ENCODE data around the gene PTEN.
"Not testable (repeated sequence)": the region's sequence is repeated elsewhere in the genome, so short reads cannot be mapped to it uniquely, and the experiment has no call there.

The PTEN gene

DNA sequence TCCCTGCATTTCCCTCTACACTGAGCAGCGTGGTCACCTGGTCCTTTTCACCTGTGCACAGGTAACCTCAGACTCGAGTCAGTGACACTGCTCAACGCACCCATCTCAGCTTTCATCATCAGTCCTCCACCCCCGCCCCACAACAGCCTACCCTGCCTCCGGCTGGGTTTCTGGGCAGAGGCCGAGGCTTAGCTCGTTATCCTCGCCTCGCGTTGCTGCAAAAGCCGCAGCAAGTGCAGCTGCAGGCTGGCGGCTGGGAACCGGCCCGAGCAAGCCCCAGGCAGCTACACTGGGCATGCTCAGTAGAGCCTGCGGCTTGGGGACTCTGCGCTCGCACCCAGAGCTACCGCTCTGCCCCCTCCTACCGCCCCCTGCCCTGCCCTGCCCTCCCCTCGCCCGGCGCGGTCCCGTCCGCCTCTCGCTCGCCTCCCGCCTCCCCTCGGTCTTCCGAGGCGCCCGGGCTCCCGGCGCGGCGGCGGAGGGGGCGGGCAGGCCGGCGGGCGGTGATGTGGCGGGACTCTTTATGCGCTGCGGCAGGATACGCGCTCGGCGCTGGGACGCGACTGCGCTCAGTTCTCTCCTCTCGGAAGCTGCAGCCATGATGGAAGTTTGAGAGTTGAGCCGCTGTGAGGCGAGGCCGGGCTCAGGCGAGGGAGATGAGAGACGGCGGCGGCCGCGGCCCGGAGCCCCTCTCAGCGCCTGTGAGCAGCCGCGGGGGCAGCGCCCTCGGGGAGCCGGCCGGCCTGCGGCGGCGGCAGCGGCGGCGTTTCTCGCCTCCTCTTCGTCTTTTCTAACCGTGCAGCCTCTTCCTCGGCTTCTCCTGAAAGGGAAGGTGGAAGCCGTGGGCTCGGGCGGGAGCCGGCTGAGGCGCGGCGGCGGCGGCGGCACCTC, at the start of gene PTEN, which contains the start of gene KLLN:
Gene PTEN (plus strand): TSS at position 573 of the 891 bp plus-strand sequence. CDS start 845 bp downstream, outside the sequence.
Gene KLLN (minus strand): TSS at position 481 of the 891 bp plus-strand sequence. CDS start 1,046 bp downstream, outside the sequence.
- peak; percentile 97 for DNase-seq (ENCODE audit: low read depth)

DNA sequence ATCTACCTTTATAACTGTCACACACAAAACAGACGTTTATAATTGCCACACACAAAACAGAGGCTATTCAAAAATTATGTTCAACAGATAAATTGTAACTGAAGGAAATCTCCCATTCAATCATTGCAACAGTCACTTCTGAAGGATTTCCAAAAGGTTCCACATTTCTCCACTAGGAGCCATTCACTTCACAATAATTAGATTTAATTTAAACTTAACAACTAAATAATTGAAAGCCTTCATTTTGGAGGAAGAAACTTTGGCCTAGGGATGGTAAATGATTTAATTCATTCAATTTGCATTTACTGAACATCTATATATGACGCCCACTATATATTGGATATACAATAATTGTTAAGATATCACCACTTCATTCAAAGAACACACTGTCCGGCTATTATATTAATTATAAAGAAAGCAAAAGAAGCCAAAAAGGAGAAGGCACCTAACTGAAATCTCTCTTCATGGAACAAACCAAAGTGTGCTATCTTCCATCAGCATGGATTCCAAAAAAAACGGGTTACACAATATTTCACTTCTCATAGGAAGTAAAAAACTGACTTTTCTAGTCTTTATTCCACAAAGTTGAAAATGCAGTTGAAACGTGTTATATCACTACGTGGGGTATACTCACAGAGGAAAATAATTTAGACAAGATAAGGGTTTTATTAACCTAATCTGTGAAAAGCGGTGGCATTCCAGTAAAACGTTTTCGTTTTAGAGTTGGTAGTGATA, 47.1 kb upstream of the PTEN start:
- no peak for DNase-seq (ENCODE audit: low read depth)

DNA sequence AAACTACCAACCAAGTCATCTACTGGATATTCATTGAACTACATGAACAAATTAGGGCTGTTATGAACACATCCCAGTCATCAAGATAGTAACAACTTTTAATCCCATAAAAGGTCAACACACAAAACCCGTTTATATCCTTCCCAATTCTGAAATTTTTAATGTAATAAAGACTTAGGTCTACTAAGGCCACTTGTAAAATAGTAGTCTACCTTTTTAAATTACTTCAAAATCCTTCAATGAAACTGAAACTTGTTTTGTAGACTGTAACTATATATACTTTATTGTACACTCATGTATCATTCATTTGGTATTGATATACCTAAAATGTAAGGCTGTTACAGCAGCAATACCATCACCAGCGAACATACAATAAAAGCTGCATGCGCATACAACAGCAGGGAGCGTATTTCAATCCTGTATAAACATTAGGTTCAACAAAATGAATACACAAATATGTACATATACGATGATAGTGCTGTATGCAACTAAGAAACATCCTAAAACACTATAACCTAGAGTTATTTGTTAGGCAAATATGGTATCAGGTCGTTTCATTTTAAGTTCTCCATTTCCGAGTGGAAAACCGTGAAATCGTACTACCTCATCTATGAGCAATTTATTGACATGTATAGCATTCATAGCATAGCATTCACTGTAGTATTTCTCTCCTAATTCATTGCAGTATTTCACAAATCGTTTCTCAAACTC, 46.4 kb upstream of the PTEN start:
- no peak for DNase-seq (ENCODE audit: low read depth)

DNA sequence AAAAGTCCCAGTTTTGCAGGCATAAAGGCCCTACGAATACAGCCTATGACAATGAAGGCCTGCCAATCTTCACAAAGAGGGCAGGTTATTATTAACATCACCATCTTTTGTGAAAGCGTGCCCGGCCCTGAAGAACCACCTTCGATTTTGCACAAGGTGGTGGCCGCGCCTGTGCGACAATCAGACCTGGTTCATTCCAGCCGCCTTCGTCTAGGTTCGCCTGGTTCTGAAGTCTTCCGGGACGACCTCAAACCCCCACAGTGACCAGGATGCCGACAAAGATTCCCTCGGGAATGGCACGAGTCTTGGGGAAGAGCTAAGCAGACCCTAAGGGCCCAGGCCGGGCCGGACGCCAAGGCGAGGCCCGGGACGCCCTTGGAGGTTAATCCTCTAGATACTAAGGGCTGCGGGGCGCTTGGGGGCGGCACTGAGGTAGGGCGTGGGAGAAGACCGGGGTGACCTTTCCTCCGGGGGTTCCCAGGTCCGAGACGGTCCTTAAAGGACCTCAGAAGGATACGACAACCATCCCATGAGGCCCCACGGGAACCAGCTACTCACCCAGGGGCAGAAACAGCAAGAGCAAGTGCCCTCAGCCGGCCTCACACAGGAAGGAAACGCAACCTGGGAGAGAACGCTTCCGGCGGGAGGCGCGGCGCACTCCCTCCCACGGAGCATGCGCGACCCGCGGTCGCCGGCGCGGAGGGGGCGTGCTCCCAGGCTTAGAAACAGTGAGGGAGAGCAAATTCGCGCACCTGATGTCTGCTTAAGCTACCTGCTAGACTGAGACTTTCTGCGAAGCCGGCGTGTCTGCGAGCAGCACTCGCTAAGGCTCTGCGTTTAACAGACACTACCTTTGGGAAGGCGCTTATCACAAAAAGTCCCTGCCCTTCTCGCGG, 45.6 kb upstream of the PTEN start, which contains the start of gene ATAD1:
Gene ATAD1 (minus strand): TSS at position 618 of the 896 bp plus-strand sequence. CDS start 3,627 bp downstream, outside the sequence.
- peak; percentile 79 for DNase-seq (ENCODE audit: low read depth)

DNA sequence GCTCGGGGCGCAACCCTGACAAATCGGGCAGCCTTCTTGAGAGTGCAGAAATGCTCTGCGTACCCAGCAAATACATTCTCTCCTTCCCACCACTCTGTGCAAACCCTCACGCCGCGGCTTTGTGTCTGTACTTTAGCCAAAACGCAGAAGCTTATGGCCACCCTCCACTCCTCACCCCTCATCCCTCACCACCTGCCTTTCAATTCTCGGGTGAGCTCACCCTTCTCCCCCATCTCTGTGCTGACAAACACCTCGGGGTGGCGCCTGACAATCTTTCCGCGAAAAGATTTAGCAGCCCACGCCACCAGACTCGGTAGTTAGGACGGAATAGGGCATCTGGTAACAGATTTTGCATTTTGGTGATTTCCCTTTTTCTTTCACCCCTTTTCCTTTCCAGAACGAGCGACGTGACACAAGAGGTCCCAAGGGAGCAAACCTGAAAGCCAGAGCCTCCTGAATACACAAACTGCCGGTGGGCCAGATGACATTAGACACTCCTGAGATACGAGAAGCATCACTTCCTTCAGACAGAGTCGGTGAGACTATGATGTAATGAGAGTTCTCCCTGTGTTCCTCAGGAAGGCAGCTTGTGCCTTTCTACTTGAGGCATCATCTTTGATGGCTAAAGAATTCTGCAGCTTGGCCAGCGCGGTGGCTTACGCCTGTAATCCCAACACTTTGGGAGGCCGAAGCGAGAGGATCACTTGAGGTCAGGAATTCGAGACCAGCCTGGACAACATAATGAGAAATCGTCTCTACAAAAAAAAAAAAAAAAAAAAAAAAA, 44.7 kb upstream of the PTEN start:
- no peak for DNase-seq (ENCODE audit: low read depth)

DNA sequence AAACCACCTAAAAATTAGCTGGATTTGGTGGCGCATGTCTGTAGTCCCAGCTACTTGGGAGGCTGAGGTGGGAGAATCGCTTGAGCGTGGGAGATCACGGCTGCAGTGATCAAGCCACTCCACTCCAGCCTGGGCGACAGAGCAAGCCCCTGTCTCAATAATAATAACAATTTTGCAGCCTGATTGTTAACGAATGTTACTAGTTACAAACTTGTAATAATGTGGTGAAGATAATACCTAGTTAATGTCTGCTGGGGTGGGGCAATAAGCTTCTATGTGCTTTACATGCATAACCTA, 44.2 kb upstream of the PTEN start:
- no peak for DNase-seq (ENCODE audit: low read depth)

DNA sequence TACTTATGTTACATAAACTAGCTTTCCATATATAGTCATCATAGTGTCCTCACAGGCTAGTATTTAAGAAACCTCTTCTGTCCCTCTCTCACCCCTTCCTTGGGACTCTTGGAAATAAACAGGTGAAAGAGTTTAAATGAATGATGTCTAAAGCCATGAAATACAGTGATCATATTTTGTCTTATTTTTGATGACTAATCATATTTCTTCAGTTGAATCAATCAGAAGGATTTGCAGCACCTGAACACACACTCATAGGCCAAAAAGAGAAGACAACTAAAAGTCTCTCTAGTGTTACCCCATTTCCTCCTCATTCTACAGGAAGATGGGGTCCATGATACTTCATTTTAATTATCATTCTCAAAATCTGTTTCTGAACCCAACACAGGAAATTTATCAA, 36.8 kb upstream of the PTEN start:
- no peak for DNase-seq (ENCODE audit: low read depth)

DNA sequence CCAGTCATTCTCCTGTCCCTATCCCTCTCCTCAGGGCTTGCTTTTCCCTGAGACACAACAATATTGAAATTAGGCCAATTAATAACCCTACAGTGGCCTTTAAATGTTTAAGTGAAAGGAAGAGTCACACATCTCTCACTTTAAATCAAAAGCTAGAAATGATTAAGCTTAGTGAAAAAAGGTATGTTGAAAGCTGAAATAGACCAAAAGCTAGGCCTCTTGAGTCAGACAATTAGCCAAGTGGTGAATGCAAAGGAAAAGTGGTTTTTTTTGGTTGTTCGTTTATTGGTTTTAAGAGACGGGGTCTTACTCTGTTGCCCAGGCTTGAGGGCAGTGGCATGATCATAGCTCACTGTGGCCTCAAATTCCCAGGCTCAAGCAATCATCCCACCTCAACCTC, 35.7 kb upstream of the PTEN start:
- DNase-seq (ENCODE audit: low read depth), result no peak

DNA sequence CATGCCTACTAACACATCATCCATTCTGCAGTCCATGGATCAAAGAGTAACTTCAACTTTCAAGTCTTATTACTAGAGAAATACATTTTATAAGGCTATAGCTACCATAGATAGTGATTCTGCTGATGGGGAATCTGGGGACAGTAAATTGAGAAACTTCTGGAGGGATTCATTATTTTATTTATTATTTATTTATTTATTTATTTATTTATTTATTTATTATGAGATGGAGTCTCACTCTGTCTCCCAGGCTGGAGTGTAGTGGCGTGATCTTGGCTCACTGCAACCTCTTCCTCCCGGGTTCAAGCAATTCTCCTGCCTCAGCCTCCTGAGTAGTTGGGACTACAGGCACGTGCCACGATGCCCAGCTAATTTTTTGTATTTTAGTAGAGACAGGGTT, 34.4 kb upstream of the PTEN start:
- DNase-seq (ENCODE audit: low read depth), result not testable (repeated sequence)

DNA sequence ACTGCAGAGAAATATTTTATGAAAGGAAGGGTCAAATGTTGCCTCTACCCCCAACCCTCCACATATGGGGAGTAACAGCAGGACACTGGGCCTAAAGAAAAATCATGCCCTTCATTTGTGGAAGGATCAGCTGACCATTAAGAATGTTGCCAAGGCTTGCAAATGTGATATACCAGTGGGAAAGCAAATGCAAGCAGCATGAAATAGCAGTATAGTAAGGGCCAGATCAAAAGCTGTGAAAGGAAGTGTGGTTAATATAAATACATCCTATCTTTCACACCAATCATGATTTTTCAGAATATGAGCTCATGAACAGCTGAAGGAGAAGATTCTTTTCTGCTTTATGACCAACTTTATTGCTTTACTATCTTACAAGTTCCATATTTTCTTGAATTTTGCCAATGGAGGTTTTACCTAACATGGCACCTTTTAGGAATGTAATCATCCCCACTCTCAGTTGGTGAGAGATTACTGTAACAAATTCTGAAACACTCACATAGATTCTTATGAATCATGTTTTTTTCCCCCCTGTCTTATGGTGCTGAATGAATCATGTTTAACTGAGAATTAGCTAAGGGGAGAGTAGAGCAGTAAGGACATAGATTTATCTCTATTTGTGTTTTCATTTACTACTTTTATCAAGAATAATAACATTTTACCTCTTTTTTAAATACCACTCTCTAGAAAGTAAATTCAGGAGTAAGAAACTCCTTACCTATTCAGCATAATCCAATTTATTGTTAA, 33.3 kb upstream of the PTEN start:
- DNase-seq (ENCODE audit: low read depth), result no peak

DNA sequence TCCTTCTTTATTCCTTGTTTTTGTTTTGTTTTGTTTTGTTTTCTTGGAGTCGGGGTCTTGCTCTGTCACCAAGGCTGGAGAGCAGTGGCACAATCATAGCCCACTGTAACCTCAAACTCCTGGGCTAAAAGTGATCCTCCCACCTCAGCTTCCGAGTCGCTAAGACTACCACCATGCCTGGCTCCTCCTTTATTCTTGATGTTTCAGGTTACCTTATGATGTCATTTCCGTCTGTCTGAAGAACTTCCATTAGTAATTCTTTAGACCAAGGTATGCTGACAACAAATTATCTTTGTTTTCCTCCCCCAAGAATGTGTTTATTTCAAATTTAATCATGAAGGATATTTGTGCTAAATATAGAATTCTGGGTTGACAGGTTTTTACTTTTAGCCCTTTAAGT, 27.3 kb upstream of the PTEN start:
- no peak for DNase-seq (ENCODE audit: low read depth)

DNA sequence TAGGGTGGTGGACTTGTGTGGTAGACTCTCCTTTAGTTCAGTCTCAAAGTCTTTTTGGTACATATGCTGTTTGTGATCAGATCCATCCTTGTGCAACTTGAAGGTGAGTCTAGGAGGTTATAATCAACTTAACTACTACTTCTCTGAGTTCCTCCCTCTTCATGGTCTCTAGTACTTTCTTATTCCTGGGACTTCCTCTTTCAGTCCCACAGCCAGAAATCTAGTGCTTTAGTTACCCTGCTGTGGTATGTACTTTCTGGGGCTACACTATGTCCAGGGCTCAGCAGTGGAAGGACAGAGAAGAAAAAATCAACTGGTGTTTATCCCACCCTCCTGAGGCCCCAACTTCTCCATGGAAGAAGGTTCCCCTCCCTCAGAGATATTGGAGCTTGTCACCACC, 26.0 kb upstream of the PTEN start:
- no peak for DNase-seq (ENCODE audit: low read depth)

DNA sequence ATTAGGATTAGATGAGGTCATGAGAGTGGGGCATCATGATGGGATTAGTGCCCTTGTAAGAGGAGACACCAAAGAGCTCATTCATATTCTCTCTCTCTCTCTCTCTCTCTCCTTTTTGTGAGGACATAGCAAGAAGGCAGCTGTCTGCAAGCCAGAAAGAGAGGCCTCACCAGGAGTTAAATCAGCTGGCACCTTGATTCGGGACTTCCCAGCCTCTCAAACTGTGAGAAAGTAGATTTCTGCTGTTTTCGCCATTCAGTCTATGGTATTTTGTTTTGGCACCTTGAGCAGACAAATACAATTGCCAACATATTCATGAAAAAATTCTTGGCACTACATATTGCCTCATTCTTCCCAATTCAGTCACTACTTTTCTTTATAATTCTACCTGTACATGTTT, 24.8 kb upstream of the PTEN start:
- DNase-seq (ENCODE audit: low read depth), result no peak

DNA sequence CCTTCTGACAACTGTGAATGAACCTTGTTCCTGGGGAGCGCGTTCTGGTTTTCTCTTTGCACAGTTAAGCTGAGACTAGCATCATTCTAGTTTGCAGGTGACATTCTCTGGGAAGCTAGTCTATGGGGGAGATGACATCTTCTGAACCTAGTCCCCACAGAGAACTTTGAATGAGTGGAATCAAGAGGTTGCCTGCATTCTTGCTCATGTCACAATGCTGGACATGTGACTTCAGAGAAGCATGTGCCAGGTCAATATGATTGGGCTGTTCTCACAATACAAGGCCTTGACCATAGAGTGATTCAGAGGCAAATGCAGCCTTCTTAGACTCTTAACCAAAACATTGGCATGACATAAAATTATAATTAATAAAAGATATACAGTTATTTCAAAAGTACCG, 22.2 kb upstream of the PTEN start:
- peak; percentile 15 for DNase-seq (ENCODE audit: low read depth)

DNA sequence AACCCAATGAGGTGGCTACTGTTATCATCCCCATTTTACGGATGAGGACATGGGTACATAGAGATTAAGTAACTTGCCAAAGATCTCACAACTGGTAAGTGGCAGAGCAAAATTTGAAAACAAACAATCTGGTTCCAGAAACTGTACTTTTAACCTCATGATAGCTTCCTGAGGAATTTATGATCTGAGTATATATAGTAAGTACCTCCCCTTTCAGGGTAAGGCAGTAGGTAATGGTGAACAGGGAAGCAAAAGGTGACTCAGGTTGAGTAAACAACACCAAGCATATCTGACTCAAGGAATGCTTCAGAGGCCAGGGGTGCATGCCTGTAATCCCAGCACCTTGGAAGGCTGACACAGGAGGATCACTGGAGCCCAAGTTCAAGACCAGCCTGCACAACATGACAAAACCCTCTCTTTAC, 21.2 kb upstream of the PTEN start:
- DNase-seq (ENCODE audit: low read depth), result no peak

DNA sequence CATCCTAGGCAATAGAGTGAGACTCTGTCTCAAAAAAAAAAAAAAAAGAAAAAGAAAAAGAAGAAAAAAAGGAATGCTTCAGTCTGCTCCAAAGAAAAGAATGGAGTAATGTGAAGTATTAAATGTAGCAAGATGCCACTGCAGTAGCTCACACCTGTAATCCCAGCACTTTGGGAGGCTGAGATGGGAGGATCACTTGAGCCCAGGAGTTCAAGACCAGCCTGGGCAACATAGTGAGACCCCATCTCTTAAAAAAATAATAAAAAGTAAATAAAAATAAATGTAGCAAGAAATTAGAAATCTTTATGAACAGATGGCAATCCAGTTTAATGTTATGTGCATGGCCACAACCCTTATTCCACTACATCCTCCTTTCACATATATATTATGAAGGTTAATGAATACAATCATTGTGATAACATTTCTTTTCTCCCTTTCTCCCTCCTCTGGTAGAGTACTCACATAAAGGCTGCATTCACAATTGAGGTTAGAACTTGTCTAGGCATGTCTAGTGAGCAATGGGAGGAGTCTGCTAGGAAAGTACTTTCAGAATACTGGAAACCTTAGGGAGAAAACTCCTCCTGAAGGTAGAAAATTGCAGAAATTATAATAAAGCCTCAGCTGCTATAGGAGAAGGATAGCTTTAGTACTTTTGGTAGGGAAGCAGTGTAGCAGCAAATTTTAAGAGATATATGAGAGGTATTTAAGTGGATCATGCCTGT, 20.5 kb upstream of the PTEN start:
- peak; percentile 56 for DNase-seq (ENCODE audit: low read depth)

DNA sequence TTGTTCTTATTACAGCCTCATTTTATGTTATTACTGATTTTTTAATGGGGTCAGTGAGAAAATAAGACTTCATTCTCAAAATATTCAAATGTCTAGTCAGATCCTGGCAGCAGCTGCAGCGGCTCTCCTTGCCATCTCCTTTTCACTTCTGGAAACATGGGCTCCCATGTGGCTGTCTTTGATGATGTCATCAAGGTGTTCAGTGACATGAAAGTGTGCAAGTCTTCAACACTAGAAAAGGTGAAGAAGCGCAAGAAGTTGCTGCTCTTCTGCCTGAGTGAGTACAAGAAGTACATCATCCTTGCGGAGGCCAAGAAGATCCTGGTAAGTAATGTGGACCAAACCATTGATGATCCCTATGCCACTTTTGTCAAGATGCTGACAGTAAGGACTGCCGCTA, 19.7 kb upstream of the PTEN start:
- no peak for DNase-seq (ENCODE audit: low read depth)

DNA sequence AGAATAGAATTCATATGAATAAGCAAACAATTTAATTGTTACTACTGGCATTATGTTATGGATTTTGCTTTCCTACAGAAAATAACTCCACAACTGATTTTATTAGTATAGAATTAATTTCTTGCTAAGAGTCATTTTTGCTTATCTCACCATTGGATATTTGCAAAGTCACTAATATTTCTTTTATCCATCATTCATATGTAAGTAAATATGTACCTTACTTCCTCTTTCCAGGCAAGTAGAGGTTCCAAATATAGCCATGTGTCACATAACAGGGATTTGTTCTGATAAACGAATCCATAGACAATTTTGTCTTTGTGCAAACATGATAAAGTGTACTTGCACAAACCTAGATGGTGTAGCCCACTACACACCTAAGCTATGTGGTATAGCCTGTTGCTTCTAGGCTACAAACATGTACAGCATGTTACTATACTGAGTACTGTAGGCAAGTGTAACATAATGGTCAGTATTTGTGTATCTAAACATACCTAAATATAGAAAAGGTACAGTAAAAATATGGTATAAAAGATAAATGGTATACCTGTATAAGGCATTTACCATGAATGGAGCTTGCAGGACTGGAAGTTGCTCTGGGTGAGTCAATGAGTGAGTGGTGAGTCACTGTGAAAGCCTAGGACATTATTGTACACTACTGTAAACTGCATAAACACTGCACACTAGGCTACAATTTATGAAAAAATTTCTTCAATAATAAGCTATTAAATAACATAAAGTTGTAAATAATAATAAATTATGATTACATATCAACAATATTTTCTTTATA, 18.4 kb upstream of the PTEN start:
- DNase-seq (ENCODE audit: low read depth), result peak; percentile 17

DNA sequence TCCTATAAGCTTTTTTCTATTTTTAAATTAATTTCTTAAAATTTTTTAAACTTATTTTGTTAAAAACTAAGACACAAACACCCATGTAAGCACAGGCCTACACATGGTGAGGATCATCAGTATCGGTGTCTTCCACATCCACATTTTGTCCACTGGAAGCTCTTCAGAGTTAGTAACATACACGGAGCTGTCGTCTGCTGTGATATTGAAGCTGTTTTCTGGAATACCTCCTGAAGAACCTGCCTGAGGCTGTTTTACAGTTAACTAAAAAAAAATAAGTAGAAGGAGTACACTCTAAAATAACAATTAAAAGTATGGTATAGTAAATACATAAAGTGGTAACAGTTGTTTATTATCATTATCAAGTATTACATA, 17.8 kb upstream of the PTEN start:
- no peak for DNase-seq (ENCODE audit: low read depth)

Measured in fibroblast of gingiva (primary cell).